Measurements from ENCODE around the gene CNTN4. TPM values are rescaled to one million over a fixed set of nuclear protein-coding genes. Genes with fewer than 3 reads are reported as not detected.

The CNTN4 gene
- total and polyA plus RNA-seq, 2 of the 8 experiments (the other 6 are each of a cell fraction or from before 2014, with no cell fraction given), result 0.41 to 2.2 TPM

DNA sequence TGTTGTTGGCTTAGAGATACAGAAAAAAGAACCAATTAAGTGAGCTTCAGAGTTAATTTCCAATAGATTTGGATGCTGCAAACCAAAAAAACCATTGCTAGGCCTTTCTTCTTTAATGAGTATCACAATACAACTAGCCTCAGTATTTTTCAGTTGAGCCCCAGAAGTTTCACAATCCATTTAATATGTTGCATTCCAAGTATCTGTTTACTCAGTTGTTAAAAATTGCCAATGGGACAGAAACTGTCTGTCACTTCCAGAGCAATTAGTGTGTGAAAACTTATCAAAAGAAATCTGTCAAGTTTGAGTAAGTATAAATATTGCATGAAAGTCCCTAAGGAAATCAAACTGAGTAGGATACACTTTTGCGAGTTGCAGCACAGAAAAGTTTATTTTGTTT, 763.7 kb downstream of the CNTN4 start:
- Histone ChIP-seq H3K4ac (replicated peaks; ENCODE audit: insufficient read length, low read depth, low read length) (no peak overlapping the region), H3K27me3 (replicated peaks in 1 of 4; ENCODE audit: control insufficient read depth in 3 of 4, extremely low read depth in 1 of 4, insufficient read depth in 3 of 4, low read length in 3 of 4) (no peaks in the 10 kb centered on the region), H2BK12ac (ENCODE audit: low read depth, low read length) (no peak overlapping the region), H2BK120ac (replicated peaks; ENCODE audit: low read depth, low read length) (no peak overlapping the region), H3K9ac (replicated peaks in 1 of 4; ENCODE audit: extremely low read depth in 1 of 4, low read depth in 3 of 4, low read length in 3 of 4) (no peak overlapping the region), H2AFZ (ENCODE audit: low read length) (no peak overlapping the region), H2BK20ac (ENCODE audit: low read length) (no peak overlapping the region), H3K14ac (ENCODE audit: insufficient read length) (no peak overlapping the region), H3K79me1 (ENCODE audit: low read depth, low read length) (no peaks in the 10 kb centered on the region), H2AK5ac (ENCODE audit: low read depth, low read length) (no peak overlapping the region), H2BK15ac (ENCODE audit: low read length) (no peak overlapping the region), H3K18ac (ENCODE audit: extremely low read depth, low read length) (no peak overlapping the region), H3K4me2 (ENCODE audit: insufficient read depth in 1 of 2, low read depth in 2 of 2, low read length in 2 of 2) (no peak overlapping the region), H3K36me3 (ENCODE audit: control insufficient read depth in 2 of 4, insufficient read depth in 4 of 4, low read length in 3 of 4) (no peaks in the 10 kb centered on the region), H4K8ac (ENCODE audit: extremely low read depth, insufficient read depth, low read length) (no peak overlapping the region), H3K4me3 (ENCODE audit: extremely low read depth in 1 of 4, insufficient read depth in 2 of 4, low read depth in 3 of 4, low read length in 4 of 4) (no peak overlapping the region), H3K9me3 (ENCODE audit: insufficient read depth in 2 of 2, low read depth in 1 of 2, low read length in 1 of 2) (no peaks in the 10 kb centered on the region), H4K20me1 (replicated peaks in 1 of 2; ENCODE audit: control insufficient read depth in 1 of 2, insufficient read depth in 2 of 2, low read length in 2 of 2) (no peaks in the 10 kb centered on the region), H3K23me2 (ENCODE audit: low read depth, low read length) (no peaks in the 10 kb centered on the region), H3K23ac (ENCODE audit: insufficient read length) (no peak overlapping the region), H4K5ac (ENCODE audit: insufficient read length, low read depth, low read length) (no peak overlapping the region), H2BK5ac (ENCODE audit: low read depth, low read length) (no peak overlapping the region), H3K56ac (replicated peaks; ENCODE audit: insufficient read length, low read depth, low read length) (no peak overlapping the region), H4K91ac (replicated peaks; ENCODE audit: insufficient read length, low read length) (no peak overlapping the region), H3K4me1 (replicated peaks in 1 of 4; ENCODE audit: control insufficient read depth in 3 of 4, insufficient read depth in 4 of 4, low read length in 3 of 4) (no peaks in the 10 kb centered on the region), H3K79me2 (ENCODE audit: control insufficient read depth in 1 of 2, insufficient read depth in 2 of 2, low read length in 2 of 2) (no peaks in the 10 kb centered on the region), H3K27ac (ENCODE audit: low read depth, low read length) (no peak overlapping the region)
- WGBS, 2 experiments (ENCODE audit: extremely low coverage in 1 of 2, insufficient coverage in 1 of 2, insufficient read length in 1 of 2, insufficient replicate concordance in 2 of 2, low coverage in 1 of 2, low lambda C conversion rate in 2 of 2, missing lambda C conversion rate in 1 of 2), result 89% methylated on average over 1 of the region's 1 CpG; no CpG with 5 or more reads in 1 of the 2 experiments
- no peak for FAIRE-seq
- POLR2A ChIA-PET (ENCODE audit: partially characterized antibody), result no interaction called here
- no peak for DNase-seq (ENCODE audit: low read depth in 1 of 2, low spot score in 2 of 2)
- CTCF ChIA-PET (ENCODE audit: partially characterized antibody), result interaction anchor here (0.9 to 1.2 kb wide), 2 partner anchors 14 to 451 kb away, joined by 3 to 4 read pairs; no protein-coding TSS in a partner anchor
- TF ChIP-seq KDM1A (IDR thresholded peaks at IDR 0.05; ENCODE audit: borderline replicate concordance, low read length), result no peak
- no peak for TF ChIP-seq CTBP2 (IDR thresholded peaks at IDR 0.05; ENCODE audit: borderline replicate concordance, insufficient read depth, insufficient read length, low read length)
- TF ChIP-seq SRF (IDR thresholded peaks at IDR 0.05; ENCODE audit: low read depth, low read length), result no peak
